HG02973 (cell line): Measurements from ENCODE around the gene PTPN4.

ENCODE experiments used
- ATAC-seq: cut with Tn5 transposase; IDR thresholded peaks from one replicate; pipeline ENCODE4 v1.9.1; 2021; ENCODE audit warnings: moderate library complexity; ENCODE audit not compliant: unreplicated experiment

PTPN4 gene

DNA sequence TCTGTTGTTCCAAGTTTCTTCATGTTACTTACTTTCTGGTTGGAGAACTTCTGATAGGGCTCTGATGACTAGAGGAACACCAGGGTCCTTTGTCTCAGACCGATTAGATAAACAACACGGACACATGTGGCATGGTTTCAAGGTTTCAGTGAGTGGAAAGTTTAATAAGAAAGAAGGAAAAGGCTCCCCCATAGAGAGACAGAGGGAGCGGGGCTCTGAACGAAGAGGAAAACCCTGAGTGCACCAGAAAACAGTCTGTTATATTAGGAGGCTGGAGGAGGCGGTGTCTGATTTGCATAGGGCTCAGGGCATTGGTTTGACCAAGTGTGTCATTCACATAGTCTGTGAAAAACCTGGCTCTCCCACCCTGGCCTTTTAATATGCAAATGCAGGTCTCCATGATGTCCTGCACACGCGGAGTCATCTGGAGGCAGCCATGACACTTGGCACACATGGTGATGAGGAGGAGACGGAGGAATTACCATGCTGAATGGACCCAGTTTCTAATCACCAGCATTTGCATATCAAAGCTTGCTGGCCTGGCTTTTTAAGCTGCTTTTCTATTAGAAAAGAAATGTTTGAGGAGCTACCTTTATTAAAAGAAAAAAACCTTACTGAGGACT, 94.2 kb downstream of the PTPN4 start:
- no peak for ATAC-seq

GRCh38 chr2:119856469-119856901, 96.8 kb downstream of the PTPN4 start:
- no peak for ATAC-seq

GRCh38 chr2:119857742-119858141, 98.0 kb downstream of the PTPN4 start:
- ATAC-seq, result no peak

DNA sequence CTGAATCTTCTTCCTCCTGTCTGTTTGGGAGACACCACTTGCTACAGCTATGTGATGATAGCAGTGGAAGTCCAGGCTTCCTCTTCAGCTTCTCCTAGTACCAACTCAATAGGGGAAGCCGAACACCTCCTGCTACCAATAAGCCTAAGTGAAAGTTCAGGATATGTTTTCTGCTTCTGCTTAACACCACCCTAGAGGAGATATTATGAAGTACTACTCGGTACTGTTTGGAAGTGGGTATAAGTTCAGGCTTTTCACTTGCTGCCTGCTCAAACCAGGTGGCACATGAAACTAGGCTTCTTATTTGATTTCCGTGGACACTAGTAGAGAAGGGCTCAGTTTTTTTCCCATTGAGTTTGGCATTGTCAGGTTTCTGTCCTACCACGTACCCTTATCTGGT, 99.8 kb downstream of the PTPN4 start:
- no peak for ATAC-seq

DNA sequence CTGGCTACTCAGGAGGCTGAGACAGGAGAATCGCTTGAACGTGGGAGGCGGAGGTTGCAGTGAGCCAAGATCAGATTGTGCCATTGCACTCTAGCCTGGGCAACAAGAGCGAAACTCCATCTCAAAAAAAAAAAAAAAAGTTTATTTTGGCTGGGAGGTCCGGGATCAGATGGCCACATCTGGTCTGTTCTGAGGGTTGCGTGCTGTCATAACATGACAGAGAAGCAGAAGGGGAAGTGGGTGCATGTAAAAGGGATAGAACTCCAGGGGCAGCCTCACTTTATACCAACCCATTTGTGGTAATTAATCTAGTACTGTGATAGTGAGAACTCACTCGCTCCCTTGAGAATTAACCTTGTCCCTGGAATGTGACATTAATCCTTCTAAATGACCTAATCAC, 101.2 kb downstream of the PTPN4 start:
- no peak for ATAC-seq

DNA sequence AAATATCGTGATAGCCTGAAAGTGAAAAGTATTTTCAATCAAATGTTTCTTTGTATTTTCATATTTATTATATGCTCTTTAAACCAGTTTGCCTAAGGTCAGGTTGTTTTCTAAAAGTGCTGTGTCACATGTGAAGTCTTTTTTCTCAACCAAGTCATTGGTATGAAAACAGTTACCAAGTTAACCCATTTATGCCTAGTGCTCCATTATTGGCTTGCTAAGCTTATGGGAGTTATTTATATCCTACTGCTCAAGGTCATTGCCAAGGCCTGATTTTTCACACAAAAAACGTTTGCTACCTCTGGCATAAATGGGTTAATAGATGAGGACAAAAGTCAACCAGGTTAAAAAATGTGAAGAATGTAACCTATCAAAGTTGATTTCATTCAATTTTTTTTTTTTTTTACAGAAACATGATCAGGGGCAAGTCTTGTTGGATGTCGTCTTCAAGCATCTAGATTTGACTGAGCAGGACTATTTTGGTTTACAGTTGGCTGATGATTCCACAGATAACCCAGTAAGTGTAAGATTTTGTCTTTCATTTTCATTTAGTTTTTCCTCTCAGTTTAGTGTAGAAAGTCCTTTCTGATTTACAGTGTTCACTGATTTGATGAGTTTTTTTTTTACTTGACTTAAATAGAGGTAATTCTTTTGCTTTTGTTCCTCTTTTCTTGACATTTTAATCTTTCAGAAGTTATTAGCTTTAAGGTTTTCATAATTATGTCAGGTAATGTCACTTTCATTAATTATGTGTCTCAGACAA, 102.6 kb downstream of the PTPN4 start:
- peak; percentile 92 for ATAC-seq

GRCh38 chr2:119864318-119864717, 104.6 kb downstream of the PTPN4 start:
- ATAC-seq, result no peak

- no peak for ATAC-seq
Measured at GRCh38 chr2:119871725-119872124, 112.0 kb downstream of the PTPN4 start.

DNA sequence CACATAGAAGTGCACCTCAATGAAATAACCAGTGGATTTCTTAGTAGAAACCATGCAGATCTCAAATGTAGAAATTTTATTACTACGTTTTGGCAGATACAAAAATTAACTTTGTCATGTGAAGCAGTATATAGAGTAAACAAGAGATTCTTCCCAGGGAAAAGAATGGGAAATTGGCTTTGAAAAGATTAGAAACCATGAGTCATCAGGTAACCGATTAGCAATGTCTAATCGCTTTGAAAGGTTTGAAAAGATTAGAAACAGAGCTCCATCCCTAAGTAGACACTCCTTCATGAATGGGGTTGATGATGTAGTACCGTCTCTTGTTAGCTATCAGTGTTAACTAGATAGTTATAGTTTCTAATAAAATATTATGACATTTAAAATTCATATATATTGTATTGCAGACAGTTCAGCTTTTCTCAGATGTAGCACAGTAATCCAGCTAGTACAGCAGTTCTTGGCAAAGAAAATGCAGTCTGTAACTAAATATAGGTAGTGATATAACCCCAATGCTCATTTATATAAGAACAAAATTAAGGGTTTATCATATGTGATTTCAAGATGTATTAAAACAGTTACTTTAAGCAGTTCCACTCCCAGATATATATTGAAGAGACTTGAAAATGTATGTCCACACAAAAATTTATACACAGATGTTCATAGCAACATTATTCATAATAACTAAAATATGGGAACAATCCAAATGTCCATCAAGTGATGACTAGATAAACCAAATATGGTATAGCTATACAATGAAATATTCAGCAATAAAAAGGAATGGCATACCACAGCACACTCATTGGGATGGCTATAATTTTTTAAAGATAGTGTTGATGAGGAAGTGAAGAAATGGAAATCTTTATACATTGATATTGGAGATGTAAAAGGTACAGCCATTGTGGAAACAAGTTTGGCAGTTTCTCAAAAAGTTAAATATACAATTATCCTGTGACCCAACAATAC, 113.9 kb downstream of the PTPN4 start:
- ATAC-seq, result no peak

GRCh38 chr2:119879502-119879901, 119.8 kb downstream of the PTPN4 start:
- ATAC-seq, result no peak

- ATAC-seq, result no peak
Measured at GRCh38 chr2:119888680-119889079, 129.0 kb downstream of the PTPN4 start.

DNA sequence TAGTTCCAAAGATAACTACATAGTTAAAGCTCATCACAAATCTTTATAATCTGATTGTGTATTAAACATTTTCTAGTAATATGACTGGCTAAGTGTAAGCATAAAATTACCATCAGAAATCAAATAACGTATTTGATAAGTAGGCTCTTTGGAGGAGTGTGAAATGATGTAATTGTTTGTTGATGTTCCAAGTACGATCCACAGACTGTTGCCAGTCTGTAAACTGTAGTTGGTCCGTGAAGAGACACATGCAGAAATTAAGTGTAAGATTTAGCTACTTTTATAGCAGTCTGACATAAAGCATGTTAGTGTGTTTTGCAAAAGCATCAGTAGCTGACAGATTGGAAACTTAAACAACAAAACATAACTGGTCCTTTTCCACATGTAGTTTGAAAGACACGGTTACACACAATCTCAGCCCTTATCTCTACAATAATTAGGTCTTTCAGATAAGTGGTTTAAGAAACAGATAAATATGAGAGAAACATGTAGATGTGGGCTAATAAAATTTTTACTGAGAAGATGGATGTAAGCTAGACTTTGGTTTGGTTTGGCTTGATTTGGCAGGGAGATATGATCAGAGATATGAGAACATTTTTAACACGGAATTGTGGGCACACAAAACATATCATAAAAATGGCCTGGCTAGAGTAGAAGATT, 138.1 kb downstream of the PTPN4 start:
- no peak for ATAC-seq

DNA sequence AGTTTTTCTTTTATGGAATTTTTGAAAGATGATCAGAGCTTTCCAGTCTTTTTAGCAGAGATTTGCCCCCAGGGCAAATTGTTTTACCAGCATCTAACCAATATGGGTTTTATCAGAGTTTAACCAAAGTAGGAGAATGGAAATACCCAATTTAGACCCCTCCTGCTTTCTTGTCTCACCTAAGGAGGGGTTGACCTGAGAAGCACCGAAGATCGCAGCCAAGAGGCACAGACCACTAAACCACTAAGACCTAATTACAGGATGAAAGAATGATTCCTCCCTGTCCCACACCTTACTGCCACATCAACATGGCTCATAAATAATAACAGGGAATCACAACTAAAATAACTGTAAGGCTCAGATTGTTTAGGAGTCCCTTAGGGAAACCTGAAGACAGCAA, 141.3 kb downstream of the PTPN4 start:
- ATAC-seq, result no peak

DNA sequence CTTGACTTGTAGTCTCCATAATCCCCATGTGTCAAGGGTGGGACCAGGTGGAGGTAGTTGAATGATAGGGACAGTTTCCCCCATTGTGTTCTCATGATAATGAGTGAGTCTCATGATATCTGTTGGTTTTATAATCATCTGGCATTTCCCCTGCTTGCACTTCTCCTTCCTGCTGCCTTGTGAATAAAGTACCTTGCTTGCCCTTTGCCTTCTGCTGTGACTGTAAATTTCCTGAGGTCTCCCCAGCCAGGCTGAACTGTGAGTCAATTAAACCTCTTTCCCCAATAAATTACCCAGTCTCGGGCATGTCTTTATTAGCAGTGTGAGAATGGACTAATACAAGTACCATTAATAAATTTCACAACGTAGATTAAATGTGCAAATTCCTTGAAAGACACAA, 150.8 kb downstream of the PTPN4 start:
- no peak for ATAC-seq

DNA sequence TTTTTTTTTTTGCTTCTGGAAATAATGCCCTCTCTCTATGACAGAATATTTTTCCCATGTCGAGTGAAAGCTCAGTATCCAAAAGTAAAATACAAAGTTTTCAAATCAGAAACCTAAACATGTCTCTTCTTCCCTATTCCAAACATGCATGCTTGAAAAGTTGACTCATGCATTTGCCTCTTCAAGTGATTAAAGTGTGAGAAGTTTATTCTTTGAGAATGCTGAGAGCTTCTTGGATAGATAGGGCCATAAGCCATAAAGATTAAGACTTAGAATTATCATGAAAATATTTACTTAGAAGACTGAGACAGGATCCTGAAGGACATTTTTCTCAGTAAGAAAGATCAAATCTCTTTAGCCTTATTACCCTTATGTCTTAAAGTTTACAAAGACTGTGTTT, 154.5 kb downstream of the PTPN4 start:
- ATAC-seq, result no peak

DNA sequence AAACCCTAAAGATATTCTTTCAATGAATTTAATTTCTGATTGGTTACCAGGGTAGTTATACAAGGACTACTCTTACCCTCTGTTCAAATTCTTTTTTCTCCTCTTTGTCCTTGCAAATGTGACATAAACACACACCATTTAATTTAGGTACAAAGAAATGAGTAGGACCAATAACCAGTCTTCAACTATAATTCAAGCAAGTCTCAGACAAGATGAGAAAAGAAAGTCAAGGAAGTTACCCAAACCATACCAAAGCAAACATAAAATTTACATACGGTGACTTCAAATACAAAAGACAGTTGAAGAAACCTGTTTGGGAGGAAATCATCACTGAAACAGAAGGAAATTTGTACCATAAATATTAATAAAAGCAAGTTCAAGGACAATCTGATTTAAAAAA, 162.1 kb downstream of the PTPN4 start:
- no peak for ATAC-seq

- no peak for ATAC-seq
Measured at GRCh38 chr2:119922699-119923098, 163.0 kb downstream of the PTPN4 start.

DNA sequence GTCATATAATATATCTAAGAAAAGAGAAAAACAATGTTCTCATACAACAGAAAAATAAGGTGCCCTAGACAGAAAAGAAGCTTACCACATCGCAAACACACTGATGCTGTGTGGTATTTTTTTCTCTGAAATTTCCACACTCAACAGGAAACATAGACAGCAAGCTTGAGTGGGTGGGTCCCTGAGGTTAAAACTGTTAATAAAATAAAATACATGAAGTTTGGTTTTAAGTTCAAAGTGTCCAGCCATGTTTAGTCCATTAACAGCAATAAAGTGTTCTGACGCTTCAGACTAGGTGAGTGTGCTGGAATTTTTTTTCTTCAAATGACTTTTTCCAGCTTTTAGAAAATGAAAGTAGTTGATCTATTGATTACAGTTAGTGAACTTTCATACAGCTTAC, 169.8 kb downstream of the PTPN4 start:
- ATAC-seq, result no peak

- no peak for ATAC-seq
Measured at GRCh38 chr2:119932809-119933208, 173.1 kb downstream of the PTPN4 start.

- no peak for ATAC-seq
Measured at GRCh38 chr2:119934319-119934718, 174.6 kb downstream of the PTPN4 start.

GRCh38 chr2:119937680-119938079, 178.0 kb downstream of the PTPN4 start:
- no peak for ATAC-seq
